ENCODE measurements around the gene DMBT1. TPM values are rescaled to one million over a fixed set of nuclear protein-coding genes. Genes with fewer than 3 reads are reported as not detected.

The DMBT1 gene
- total and polyA plus RNA-seq, 8 donors: 0.21 to 242 (median 1.3) TPM

DNA sequence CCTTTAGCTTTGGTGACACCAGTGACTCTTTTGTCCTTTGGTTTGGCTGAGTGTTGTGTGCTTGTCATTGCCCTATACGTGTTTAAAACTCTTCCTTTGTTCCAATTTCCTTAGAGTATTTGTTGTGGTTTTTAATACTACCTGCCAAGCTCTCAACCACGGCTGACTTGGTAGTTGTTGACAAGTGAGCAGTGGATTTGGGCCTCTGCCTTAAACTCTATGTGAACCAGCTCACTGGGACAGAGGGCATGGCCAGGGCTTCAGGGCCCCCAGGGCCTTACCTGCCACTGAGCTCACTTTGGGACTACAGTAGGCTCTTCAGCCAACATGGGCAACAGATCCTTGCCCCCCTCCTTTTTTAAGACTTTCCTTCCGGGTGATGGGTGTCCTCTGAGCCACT lies 9.6 kb upstream of the DMBT1 start:
- no peak for TF ChIP-seq CTCF (IDR thresholded peaks at IDR 0.05)
- no peak for DNase-seq
- no peaks in the 10 kb centered on the region for H3K27me3 ChIP-seq
- H3K36me3 ChIP-seq: no peaks in the 10 kb centered on the region
- peaks cover 0 to 3% of the 10 kb centered on the region in 2 donors for H3K4me1 ChIP-seq
- intact Hi-C loops (cut with DNase I): no loop called here
- peak; percentile 34 for ATAC-seq
- H3K4me3 ChIP-seq: no peak overlapping the region
- no peaks in the 10 kb centered on the region for H3K9me3 ChIP-seq
- peak overlapping the region in 1 of 2 donors; percentile 8 for H3K27ac ChIP-seq

- Histone ChIP-seq H3K9me3 (no peaks in the 10 kb centered on the region), H3K4me1 (peaks cover 0 to 3% of the 10 kb centered on the region in 2 donors), H3K36me3 (no peaks in the 10 kb centered on the region), H3K4me3 (no peak overlapping the region), H3K27ac (no peak overlapping the region), H3K27me3 (no peaks in the 10 kb centered on the region)
- TF ChIP-seq CTCF (IDR thresholded peaks at IDR 0.05): no peak
- intact Hi-C loops (cut with DNase I): no loop called here
- DNase-seq (no peak), ATAC-seq (no peak)
Measured at GRCh38 chr10:122551450-122551849, 9.1 kb upstream of the DMBT1 start.

DNA sequence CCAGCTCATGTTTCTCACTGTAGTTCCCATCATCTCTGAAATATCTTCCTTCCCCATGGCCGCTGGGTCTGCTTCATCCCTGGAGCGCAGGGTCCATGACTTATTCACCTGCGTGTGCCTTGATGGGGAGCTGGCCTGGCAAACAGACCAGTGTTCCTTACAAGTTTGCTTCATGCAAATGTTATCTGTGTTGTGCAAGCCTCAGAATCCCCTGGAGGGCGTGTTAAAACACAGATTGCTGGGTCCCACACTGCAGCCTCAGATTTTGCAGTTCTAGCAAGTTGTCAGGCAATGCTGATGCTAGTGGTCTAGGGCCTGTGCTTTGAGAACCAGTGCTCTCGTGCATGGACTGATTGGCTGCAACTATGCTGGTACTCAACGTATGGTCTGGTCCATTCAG lies 7.2 kb upstream of the DMBT1 start:
- Histone ChIP-seq H3K9me3 (no peaks in the 10 kb centered on the region), H3K27ac (no peak overlapping the region), H3K36me3 (no peaks in the 10 kb centered on the region), H3K4me3 (no peak overlapping the region), H3K4me1 (peaks cover 0 to 3% of the 10 kb centered on the region in 2 donors), H3K27me3 (no peaks in the 10 kb centered on the region)
- DNase-seq (no peak), ATAC-seq (no peak)
- no peak for TF ChIP-seq CTCF (IDR thresholded peaks at IDR 0.05)
- intact Hi-C loops (cut with DNase I): no loop called here

DNA sequence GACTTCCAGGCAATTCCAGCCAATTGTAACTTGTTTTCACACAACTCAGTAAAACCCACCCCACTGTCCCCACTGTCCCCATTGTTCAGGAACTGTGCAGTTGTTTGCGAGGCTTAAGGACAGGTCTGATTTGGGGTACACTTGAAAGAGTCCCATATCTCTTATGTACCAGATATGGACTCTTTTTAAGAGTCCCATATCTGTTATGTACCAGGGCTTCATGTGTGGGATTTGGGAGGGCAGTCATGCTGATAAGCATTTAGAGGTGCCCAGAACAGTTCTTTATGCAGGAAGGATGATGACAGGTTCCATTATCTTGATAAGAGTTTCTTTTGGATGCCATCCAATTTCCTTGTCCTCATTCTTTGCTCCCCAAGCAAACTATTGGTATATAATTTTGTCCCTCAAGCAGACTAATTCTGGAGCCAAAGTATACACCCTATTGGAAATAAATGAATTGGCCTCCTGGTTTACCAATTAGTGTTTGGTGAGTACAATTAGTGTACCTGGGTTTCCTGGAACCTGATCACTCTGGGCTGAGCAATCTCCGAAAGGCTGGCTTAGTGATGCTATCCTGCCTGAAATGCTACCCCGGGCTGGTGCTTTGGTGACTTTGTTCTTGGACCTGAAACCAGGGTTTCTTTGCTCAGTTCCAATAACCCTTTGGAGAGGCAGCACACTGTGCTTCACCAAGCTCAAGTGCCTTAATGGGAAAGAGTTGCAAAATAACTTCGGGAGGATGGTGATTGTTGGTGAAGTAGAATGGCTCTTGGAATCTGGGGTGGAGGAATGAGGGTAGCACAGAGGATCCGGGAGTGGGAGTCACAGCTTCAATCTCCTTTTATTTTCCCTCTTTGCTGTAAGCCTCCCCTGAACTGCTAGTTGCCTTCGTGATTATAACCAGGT lies 6.2 kb upstream of the DMBT1 start:
- TF ChIP-seq CTCF (IDR thresholded peaks at IDR 0.05): no peak
- Histone ChIP-seq H3K4me3 (no peak overlapping the region), H3K27me3 (no peaks in the 10 kb centered on the region), H3K9me3 (no peaks in the 10 kb centered on the region), H3K36me3 (no peaks in the 10 kb centered on the region), H3K27ac (peak overlapping the region in 1 of 2 donors; percentile 18), H3K4me1 (peaks cover 0 to 3% of the 10 kb centered on the region in 2 donors)
- ATAC-seq (peak; percentile 68), DNase-seq (no peak)
- intact Hi-C loops (cut with DNase I): no loop called here

DNA sequence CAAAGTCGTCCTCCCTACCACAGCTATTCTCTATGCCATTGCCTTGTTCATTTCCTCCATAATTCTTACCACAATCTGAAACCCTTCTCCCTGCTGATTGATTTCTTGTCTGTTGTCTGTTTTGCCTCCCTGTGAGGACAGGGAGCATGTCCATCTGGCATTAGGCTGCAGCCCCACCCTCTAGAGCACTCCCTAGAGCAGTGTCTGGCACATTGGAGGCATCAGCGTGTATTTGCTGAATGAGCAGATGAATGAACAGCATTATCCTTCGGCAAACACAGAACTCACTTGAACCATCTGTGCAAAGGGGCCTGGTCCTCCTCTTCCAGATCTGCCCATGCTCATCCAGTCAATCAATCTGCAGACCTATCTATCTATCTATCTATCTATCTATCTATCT lies 5.1 kb upstream of the DMBT1 start:
- ATAC-seq (no peak), DNase-seq (no peak)
- Histone ChIP-seq H3K27ac (peak overlapping the region in 1 of 2 donors; percentile 18), H3K27me3 (no peaks in the 10 kb centered on the region), H3K36me3 (no peaks in the 10 kb centered on the region), H3K4me3 (no peak overlapping the region), H3K9me3 (no peaks in the 10 kb centered on the region), H3K4me1 (peaks cover 0 to 3% of the 10 kb centered on the region in 2 donors)
- intact Hi-C loops (cut with DNase I): no loop called here
- TF ChIP-seq CTCF (IDR thresholded peaks at IDR 0.05): no peak

Measured in left lung (tissue), 10 donors.